ENCODE results near the gene HES5. TPM values are rescaled to one million over a fixed set of nuclear protein-coding genes. Genes with fewer than 3 reads are reported as not detected.

The HES5 gene
- total RNA-seq, 1 donor from 2014 or later = not detected

Other genes starting within 250 kb of the HES5 start
- 7.5 and 8.0 TPM in 2 replicates for gene MORN1, start 138.7 kb downstream of the HES5 start, total RNA-seq
- gene RER1, start 138.4 kb downstream of the HES5 start, total RNA-seq = 142 and 144 TPM in 2 replicates
- 17.6 and 18.2 TPM in 2 replicates for gene PEX10, start 117.7 kb downstream of the HES5 start, total RNA-seq
- gene PLCH2, start 54.0 kb downstream of the HES5 start, total RNA-seq = 2.6 and 2.8 TPM in 2 replicates
- 49.1 and 52.2 TPM in 2 replicates for gene PANK4, start 3.7 kb downstream of the HES5 start, total RNA-seq
- gene TNFRSF14, start 26.1 kb upstream of the HES5 start, total RNA-seq = 191 and 199 TPM in 2 replicates
- 26.5 and 28.4 TPM in 2 replicates for gene PRXL2B, start 56.5 kb upstream of the HES5 start, total RNA-seq
- 0.73 and 1.2 TPM in 2 replicates for gene MMEL1, start 102.8 kb upstream of the HES5 start, total RNA-seq